ENCODE measurements around the gene M1AP.

M1AP gene

DNA sequence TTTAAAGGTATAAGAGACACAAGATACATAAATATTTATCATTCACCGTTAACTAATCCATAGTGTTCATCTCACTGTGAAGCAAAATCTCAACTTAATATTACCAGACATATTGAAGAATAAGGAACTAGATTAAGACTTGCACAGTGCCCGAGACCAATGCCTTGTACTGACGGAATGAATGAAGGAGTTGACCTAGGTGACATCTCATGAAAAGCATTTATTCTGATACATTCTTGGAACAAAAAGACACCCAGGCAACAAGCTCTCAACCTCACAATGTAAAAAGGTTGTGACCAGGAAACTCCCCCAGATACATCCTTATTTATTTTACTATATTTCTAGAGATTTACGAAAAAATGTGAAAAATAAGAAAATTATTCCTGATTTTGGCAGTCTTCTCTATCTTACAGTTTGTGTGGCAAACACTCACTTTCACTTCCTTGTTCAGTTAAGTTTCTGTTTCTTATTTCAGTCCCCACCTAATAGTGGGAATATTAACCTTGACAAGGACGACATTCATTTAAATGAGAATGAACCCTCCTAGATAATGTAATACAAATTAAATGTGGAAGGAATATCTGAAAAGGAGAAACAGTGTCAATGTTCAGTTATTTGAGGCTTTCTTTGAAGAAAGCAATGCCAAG, 28.4 kb downstream of the M1AP start:
- no peak for DNase-seq (ENCODE audit: extremely low read depth, low read depth)
- TF ChIP-seq, protein P1, sequence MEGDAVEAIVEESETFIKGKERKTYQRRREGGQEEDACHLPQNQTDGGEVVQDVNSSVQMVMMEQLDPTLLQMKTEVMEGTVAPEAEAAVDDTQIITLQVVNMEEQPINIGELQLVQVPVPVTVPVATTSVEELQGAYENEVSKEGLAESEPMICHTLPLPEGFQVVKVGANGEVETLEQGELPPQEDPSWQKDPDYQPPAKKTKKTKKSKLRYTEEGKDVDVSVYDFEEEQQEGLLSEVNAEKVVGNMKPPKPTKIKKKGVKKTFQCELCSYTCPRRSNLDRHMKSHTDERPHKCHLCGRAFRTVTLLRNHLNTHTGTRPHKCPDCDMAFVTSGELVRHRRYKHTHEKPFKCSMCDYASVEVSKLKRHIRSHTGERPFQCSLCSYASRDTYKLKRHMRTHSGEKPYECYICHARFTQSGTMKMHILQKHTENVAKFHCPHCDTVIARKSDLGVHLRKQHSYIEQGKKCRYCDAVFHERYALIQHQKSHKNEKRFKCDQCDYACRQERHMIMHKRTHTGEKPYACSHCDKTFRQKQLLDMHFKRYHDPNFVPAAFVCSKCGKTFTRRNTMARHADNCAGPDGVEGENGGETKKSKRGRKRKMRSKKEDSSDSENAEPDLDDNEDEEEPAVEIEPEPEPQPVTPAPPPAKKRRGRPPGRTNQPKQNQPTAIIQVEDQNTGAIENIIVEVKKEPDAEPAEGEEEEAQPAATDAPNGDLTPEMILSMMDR (IDR thresholded peaks at IDR 0.05; ENCODE audit: low read depth, low read length, missing control alignments) = no peak
- H3K4me3 ChIP-seq (replicated peaks; ENCODE audit: low read depth, low read length) = no peak overlapping the region

DNA sequence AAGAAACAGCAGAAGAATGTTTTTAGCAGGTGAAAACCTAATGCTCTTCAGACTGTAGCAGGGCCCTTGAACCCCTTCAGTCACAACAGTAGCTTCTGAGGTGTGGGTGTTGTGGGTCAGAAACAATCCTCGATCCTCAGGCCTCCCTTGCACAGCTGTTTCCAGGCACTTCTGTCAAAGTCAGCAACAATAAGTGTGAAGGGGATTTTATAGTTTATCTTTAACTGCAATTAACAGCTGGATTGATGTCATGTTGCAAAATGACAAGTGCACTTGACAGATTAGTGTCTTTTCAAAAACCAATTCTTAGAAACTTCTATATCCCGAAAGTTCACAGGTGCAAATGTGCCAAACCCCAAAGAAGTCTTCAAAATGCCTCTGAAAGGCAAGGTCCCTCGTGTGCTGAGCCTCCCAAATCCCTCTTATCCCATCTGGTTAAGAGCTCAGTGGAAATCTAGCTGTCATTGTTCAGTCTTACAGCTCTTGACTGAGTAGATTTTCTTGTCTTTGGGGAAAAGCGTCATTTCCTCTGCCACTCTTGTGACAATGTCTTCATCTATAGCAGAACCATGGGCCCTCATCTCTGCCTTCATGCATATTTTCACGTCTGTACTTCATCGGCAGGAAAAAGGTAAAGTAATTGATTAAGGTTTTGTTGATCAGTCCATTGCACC, 29.6 kb downstream of the M1AP start:
- TF ChIP-seq, protein P1 (IDR thresholded peaks at IDR 0.05; ENCODE audit: low read depth, low read length, missing control alignments) = no peak
- H3K4me3 ChIP-seq (replicated peaks; ENCODE audit: low read depth, low read length) = no peak overlapping the region
- DNase-seq (ENCODE audit: extremely low read depth, low read depth) = no peak

DNA sequence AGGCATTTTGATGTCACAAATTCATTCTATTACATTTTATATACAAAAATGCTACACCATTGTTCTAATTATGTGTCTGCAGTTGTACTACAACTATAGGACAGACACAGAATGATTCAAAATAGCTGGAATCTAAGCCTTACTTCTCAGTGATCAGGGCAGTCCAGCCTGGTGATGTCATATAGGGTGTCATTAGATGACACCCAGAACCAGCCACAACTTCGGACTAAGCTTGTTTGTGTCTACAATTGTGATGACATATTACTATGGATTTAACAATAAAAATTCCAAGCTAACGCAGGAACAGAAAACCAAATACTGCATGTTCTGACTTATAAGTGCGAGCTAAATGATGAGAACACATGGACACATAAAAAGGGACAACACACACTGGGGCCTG, 31.0 kb downstream of the M1AP start:
- H3K4me3 ChIP-seq (replicated peaks; ENCODE audit: low read depth, low read length) = no peak overlapping the region
- TF ChIP-seq, protein P1 (IDR thresholded peaks at IDR 0.05; ENCODE audit: low read depth, low read length, missing control alignments) = no peak
- DNase-seq (ENCODE audit: extremely low read depth, low read depth) = no peak

DNA sequence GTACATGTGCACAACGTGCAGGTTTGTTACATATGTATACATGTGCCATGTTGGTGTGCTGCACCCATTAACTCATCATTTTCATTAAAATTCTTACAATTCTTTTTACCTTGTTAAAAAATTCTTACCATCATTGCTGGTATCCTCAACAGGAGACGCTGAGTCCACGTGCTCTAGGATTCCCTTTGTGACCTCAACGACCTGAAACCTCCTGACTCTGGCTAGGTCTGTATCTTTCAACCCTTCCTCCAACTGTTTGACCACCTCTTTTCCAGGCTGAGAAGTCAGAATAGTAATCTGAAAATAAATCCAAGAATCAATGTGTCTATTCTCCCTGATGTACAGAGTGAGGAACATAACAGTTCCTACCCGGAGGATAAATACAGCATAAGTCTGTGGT, 41.2 kb downstream of the M1AP start:
- DNase-seq (ENCODE audit: extremely low read depth, low read depth) = no peak
- TF ChIP-seq, protein P1 (IDR thresholded peaks at IDR 0.05; ENCODE audit: low read depth, low read length, missing control alignments) = no peak
- H3K4me3 ChIP-seq (replicated peaks; ENCODE audit: low read depth, low read length) = no peak overlapping the region

DNA sequence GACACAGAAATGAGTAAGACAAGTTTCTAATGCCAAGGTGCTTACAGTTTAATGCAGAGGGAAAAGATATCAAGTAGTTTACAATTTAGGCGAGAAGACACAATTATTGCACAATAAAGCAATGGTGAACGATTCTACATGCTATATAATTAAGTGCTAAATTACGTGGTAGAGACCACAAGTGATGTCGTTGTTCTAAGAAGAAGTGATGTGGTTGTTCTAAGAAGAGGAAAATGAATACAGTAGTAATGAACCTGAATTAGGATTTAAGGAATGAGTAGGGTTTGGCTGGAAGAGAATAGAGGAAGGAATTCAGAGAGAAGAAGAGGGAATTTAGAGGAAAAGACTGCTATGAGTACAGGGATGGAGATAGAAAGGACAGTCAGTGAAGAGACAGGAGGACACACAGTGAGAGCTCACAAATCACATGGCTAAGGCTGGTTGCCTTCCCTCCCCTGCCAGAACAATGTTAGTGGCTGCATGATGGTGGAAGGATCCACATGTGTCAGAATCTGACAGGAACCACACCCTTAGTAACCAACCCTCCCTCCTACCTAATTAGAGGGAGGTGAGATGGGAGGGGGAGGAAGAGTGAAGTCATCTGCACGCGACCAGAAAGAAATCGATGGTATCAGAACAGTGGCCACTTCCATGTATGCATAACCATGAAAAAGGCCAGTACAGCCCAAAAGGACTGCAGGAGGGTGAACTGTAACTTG, 44.7 kb downstream of the M1AP start:
- TF ChIP-seq, protein P1 (IDR thresholded peaks at IDR 0.05; ENCODE audit: low read depth, low read length, missing control alignments) = no peak
- no peak overlapping the region for H3K4me3 ChIP-seq (replicated peaks; ENCODE audit: low read depth, low read length)

DNA sequence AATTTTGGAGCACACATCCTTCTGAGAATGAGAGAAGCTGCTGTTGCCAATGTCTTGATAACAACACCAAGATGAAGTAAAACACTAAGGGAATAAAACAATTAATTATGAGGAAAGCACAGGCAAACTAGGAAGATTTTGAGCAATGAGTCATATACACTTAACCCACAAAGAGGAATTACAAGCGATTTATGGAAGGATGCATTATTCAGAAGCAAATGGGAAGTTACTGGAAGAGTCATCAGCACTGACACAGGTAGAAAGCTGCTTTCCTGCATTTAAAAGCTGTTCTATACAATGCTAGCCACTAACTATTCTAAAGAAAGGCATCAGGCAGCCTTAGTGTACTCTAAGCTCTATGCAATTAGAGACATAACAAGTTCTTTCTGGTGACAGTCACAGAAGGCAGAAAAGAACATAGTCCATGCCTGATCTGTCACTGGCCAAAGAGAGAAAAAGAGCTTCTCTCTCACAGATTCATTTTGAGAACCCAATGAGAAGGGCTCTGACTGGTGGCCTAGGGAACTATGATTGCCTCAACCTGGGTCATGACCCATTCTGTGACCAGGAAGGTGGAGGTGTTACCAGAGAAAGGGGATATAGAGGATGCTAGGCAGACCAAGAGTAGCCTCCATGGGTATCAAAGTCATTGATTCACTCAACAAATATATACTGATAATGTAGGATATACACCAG, 45.4 kb downstream of the M1AP start:
- no peak overlapping the region for H3K4me3 ChIP-seq (replicated peaks; ENCODE audit: low read depth, low read length)
- DNase-seq (ENCODE audit: extremely low read depth, low read depth) = peak; percentile 31
- TF ChIP-seq, protein P1 (IDR thresholded peaks at IDR 0.05; ENCODE audit: low read depth, low read length, missing control alignments) = no peak

More for the DNA sequence above, 44.7 kb downstream of the M1AP start:
- no peak for DNase-seq (ENCODE audit: extremely low read depth, low read depth)

All from HFF-Myc (cell line).